NCI-H1048 (cell line): Measurements from ENCODE around the gene CHST11.
"Not testable (repeated sequence)": the region's sequence is repeated elsewhere in the genome, so short reads cannot be mapped to it uniquely, and the experiment has no call there.

Experiments
- DNase-seq: peaks from one replicate; lab custom pipeline; 2025; lab: John Stamatoyannopoulos, UW

CHST11 gene

GRCh38 chr12:104565606-104566243 lies 109.0 kb downstream of the CHST11 start:
- DNase-seq, result no peak

- no peak for DNase-seq
These were observed 109.7 kb downstream of the CHST11 start for GRCh38 chr12:104566244-104566993.

GRCh38 chr12:104567832-104568486 lies 111.2 kb downstream of the CHST11 start:
- no peak for DNase-seq

- DNase-seq, result no peak
These were observed 111.7 kb downstream of the CHST11 start for GRCh38 chr12:104568487-104568868.

GRCh38 chr12:104568935-104569334 lies 112.2 kb downstream of the CHST11 start:
- DNase-seq, result no peak

- no peak for DNase-seq
These were observed 112.8 kb downstream of the CHST11 start for GRCh38 chr12:104569346-104570173.

- no peak for DNase-seq
These were observed 113.6 kb downstream of the CHST11 start for GRCh38 chr12:104570174-104570907.

GRCh38 chr12:104571328-104571727 lies 114.6 kb downstream of the CHST11 start:
- no peak for DNase-seq

- DNase-seq, result not testable (repeated sequence)
These were observed 117.6 kb downstream of the CHST11 start for GRCh38 chr12:104574353-104574752.

- not testable (repeated sequence) for DNase-seq
These were observed 118.0 kb downstream of the CHST11 start for GRCh38 chr12:104574758-104575157.

GRCh38 chr12:104575442-104576186 lies 118.9 kb downstream of the CHST11 start:
- no peak for DNase-seq

GRCh38 chr12:104576187-104576778 lies 119.5 kb downstream of the CHST11 start:
- no peak for DNase-seq

- no peak for DNase-seq
These were observed 120.3 kb downstream of the CHST11 start for GRCh38 chr12:104576980-104577580.

- no peak for DNase-seq
These were observed 120.8 kb downstream of the CHST11 start for GRCh38 chr12:104577581-104577981.

GRCh38 chr12:104578453-104578852 lies 121.7 kb downstream of the CHST11 start:
- no peak for DNase-seq

- no peak for DNase-seq
These were observed 123.2 kb downstream of the CHST11 start for GRCh38 chr12:104579718-104580495.

GRCh38 chr12:104581005-104581570 lies 124.3 kb downstream of the CHST11 start:
- no peak for DNase-seq

GRCh38 chr12:104582739-104583138 lies 126.0 kb downstream of the CHST11 start:
- DNase-seq, result peak; percentile 19

GRCh38 chr12:104583301-104583700 lies 126.6 kb downstream of the CHST11 start:
- no peak for DNase-seq
